Stimulated activated CD4-positive, alpha-beta T cell treated with anti-CD3 and anti-CD28 coated beads, Interleukin-1b, Interleukin-23, amount 100 ng/mL, for 4 hours (primary cell): Measurements from ENCODE around the gene CNST.

ENCODE experiments used
- DNase-seq, 2 donors: peaks; one replicate each; pipeline ENCODE4 v3.0.0-alpha.2; 2020; ENCODE audit warnings: low read depth in 2 of 2

CNST gene, protein sequence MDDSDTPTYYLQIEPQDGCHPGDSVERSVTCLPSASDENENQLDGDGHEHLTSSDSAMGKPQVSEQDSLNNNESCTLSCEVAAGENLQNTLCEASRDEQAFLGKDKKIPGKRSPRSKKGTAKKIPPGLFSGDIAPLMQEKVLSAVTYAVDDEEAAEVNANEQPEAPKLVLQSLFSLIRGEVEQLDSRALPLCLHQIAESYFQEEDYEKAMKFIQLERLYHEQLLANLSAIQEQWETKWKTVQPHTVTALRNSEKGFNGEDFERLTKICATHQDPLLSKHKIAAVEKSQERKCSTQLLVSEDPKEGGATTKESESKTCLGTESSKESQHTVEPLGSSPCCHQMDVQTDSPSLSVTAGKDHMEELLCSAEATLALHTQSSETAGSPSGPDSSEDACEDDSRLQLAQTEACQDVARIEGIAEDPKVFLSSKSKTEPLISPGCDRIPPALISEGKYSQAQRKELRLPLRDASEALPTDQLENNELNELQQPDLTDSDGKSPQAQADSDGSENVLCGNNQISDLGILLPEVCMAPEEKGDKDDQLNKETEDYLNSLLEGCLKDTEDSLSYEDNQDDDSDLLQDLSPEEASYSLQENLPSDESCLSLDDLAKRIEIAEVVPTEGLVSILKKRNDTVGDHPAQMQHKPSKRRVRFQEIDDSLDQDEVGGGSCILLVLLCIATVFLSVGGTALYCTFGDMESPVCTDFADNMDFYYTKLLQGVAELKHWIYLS

DNA sequence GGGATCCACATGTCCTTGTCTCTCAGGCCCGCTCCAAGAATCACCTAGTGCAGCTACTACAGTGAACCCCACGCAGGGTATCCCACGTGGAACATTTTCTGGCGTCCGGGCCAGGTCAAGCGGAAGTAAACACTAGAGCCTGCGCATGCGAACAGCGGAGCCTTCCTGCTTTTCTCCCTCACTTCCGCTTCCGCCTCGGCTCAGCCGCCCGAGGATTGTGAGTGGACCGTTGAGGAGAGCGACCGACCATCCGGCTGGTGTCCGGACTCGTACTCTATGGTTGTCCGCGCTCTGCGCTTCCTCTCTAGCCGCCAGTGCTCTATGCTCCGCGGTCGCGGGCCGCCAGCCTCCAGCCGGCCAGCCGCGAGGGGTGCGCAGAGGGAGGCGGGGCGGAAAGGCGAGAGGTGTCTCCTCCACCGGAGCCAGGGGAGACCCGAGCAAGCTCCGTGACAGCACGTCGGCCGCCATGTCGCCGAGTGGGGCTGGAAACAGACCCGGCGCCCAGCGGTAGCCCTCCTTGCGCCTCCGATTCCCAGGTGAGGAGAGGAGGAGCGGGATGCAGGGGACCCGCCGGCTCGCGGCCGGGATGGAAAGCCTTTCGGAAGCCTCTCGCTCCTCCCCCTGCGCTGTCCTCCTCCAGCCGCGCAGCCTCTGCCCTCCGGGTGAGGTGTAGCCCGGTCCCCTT lies at the start of gene CNST, which contains the start of gene TFB2M:
TSS of gene CNST (plus strand) at position 329 of the 685 bp plus-strand sequence. CDS start 25,107 bp downstream, outside the sequence.
TSS of gene TFB2M (minus strand) at position 134 of the 685 bp plus-strand sequence. CDS start at position 11, 123 bp downstream.
- DNase-seq, result peak; percentile 82 to 86

DNA sequence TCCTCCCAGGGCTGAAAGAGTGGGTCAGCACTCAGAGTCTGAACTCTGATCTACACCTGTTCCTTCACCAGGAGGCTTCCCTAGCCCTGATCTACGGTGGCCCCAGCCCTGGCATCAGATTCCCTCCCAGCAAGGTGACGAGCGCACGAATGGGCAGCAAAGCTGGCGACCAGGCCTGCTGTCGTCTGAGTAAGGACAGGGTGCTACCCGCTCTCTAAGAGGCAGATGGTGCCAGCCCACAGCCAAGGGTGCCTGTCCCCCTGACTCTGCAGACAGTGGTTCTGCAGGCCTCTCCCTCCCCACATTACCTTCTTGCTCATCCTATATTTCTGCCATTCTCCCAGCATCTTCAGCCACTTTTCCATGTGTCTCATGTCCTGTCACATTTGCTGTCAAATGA lies 48.9 kb upstream of the CNST start:
- DNase-seq, result no peak

- no peak for DNase-seq
These were observed 47.6 kb upstream of the CNST start for GRCh38 chr1:246518456-246519205.

DNA sequence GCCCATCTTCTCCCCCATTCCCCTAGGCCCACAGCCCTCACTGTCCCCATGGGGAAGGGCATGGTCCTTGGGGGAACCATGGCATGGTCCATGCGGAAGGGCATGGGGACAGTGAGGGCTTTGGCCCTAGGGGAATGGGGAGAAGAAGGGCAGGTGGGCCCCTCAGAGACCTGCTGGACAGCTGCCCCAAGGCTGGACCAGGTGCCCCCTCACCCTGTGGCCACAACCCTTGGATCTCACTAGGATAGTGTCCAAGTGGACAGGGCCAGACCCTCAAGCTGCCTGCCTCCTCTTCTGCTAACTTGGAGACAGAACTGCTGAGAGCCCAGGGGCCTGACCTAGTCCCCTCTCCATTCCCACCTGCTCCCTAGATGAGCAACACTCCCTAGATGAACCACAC lies 46.7 kb upstream of the CNST start:
- no peak for DNase-seq

GRCh38 chr1:246526380-246526779 lies 39.9 kb upstream of the CNST start:
- DNase-seq, result no peak

- DNase-seq, result no peak
These were observed 39.3 kb upstream of the CNST start for GRCh38 chr1:246526915-246527314.

- DNase-seq, result no peak
These were observed 38.7 kb upstream of the CNST start for GRCh38 chr1:246527402-246528088.

- DNase-seq, result no peak
These were observed 37.1 kb upstream of the CNST start for GRCh38 chr1:246528933-246529731.

GRCh38 chr1:246530482-246530881 lies 35.8 kb upstream of the CNST start:
- no peak for DNase-seq

DNA sequence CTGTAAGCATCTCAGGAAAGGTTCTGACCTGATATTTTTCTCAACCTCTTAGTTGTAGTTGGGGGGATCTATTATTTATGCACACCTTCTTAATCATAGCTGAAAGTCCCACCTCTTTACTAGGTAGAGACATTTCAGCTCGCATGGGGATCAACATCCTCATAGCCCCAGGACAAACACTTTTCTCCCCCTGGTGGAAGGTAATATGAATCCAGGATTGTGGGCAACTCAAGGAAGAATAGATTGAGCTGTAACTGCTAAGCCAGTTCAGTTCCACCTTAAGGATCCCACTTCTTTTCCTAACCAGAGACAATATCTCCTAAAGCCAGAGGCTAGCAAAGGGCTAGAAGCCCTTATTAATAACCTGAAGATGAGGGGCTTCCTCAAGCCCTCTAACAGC lies 33.7 kb upstream of the CNST start:
- no peak for DNase-seq

DNA sequence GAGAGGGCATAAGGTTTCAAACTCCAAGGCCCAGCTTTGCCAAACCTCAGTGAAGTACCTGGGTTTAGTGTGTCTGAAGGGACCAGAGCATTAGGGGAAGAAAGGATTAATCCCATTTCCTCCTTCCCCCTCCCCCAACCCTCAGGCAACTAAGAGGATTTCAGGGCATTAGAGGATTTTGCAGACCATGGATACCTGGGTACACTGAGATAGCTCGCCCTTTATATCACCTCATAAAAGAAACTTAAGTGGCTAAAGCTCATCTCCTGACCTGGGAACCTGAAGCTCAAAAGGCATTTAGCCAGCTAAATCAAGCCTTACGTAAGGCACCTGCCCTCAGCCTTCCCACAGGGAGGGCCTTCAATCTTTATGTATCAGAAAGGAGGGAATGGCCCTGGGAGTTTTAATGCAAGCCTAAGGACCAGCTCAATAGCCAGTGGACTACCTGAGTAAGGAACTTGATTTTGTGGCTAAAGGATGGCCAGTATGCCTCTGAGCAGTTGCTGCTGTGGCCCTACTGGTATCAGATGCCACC lies 32.8 kb upstream of the CNST start:
- DNase-seq, result no peak

GRCh38 chr1:246534114-246534513 lies 32.1 kb upstream of the CNST start:
- DNase-seq, result no peak

DNA sequence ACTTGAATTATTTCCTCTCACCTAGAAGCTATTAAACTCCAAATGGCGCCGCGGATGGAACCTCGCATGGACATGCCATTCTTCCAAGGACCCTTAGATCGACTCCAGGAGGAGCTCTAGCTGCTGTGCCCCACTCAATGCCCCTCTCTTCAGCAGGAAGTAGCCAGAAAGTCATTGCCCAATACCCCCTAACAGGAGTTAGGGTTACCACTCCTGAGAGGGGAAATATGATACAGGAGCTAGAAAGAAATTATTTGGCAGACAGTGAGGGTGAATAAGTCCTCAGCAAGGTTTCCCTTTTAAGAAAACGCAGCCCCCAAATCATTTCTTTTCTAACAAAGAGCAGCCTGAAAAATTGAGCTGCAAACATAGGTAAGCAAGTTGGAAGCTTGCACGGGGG lies 28.8 kb upstream of the CNST start:
- no peak for DNase-seq

- no peak for DNase-seq
These were observed 28.4 kb upstream of the CNST start for GRCh38 chr1:246537887-246538286.

DNA sequence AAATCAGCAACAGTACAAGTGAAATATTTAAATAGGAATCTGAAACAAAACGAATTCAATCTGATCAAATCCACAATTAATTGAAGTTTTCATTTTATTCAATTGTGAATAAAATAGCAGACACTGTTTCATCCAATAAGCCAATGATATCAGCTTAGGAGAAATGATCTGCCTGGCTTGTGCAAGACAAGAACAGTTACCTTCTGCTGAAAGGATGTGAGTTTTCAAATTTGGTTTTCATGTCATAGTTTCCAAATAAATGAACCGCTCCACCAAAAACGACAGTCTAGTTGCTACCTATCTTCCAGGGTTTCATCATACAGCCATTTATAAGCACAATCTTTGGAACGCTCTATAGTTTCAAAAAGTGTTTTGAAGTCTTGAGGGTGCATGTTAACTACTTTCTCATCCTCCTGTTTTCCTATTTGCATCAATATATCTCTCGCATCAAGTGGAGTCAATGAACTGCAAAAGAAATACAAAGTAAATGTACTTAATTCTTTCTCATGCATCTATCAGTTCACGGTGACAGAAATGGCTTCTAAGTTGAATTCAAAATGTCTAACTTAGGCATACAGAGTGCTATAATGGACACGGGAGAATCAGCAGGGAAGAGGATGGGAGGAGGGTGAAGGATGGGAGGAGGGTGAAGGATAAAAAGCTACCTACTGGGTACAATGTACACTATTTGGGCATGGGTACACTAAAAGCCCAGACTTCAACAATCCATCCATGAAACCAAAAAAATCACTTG lies 25.3 kb upstream of the CNST start:
- DNase-seq, result no peak

DNA sequence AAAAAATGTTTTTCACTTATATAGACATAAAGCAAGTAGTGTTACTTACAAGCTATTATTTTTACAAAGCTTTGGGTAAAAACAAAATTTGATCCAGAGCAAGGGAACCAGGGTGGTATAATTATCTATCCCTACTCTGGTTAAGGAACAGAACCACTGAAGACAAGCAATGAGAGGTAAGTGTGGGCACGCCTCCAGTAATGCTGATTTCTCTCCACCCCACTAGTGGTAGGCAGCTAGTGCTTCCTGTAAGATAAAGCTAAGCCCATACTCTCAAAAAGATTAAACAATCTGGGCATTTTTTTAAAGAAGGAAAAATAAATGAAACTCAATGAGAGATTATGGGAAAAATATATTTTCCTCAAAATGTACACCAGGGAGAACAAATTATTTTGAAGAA lies 22.3 kb upstream of the CNST start:
- DNase-seq, result no peak

- DNase-seq, result no peak
These were observed 16.6 kb upstream of the CNST start for GRCh38 chr1:246549665-246550064.

GRCh38 chr1:246550402-246550801 lies 15.9 kb upstream of the CNST start:
- DNase-seq, result no peak

- DNase-seq, result no peak
These were observed 14.1 kb upstream of the CNST start for GRCh38 chr1:246552110-246552509.
